EH (cell line): ENCODE measurements around the gene SIGLECL1.
"Not testable (repeated sequence)": the region's sequence is repeated elsewhere in the genome, so short reads cannot be mapped to it uniquely, and the experiment has no call there.

Source experiments
- DNase-seq: peaks from one replicate; pipeline ENCODE4 v3.0.0-alpha.2; 2015; ENCODE audit warnings: low read depth

The SIGLECL1 gene

DNA sequence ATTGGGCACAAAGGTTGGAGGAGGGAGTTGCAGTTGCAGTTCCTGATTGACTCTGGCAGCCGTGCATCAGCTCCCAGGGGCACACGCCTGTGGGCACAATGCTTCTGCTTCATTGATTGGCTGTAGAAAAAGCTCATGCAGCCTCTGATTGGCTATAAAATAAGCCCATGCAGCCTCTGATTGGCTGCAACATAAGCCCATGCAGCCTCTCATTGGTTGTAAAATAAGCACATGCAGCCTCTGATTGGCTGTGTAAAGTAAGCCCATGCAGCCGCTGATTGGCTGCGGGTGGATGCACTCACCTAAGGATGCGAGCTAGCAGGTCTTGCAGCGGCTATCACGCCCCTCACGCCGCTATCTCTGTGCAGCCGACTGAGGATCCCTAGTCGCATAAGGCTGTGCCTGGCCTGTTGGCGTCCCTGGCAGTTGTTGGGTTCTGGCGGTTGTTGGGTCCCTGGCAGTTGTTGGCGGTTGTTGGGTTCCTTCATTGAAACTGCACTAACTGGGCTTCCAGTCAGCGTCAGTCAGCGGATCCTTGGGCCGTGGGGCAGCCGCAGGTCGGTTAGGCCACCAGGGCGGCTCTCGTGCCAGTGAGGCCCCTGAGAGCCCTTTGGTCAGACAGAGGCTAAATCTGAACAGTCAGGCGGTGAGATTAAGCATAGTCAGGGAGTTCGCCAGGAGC, at the start of gene SIGLECL1:
Gene SIGLECL1, plus strand, starts transcription at position 295 of the 682 bp plus-strand sequence. CDS start 12,993 bp downstream, outside the sequence.
- no peak for DNase-seq

DNA sequence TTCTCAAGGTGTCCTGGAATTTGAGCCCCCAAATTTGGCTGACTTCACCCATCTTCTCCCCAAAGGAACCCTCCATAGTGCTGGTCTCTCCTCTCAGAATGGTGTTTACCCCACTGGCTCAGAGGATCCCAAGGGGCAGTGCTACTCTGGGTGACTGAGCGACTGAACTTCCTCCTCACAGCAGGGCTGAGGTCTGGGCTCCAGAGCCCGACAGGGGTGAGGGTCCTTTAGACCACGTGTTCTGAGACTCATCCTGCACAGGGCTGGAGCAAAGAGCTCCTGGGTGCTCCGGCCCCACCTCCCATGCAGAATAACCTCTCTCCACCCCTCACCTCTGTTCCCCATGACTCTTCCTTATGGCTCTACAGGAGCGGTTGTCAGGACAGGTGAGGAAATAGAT, 49.2 kb upstream of the SIGLECL1 start:
- DNase-seq = no peak

GRCh38 chr19:51203916-51204315, 47.0 kb upstream of the SIGLECL1 start:
- no peak for DNase-seq

- DNase-seq = no peak
Observed at GRCh38 chr19:51204321-51204720, 46.6 kb upstream of the SIGLECL1 start.

DNA sequence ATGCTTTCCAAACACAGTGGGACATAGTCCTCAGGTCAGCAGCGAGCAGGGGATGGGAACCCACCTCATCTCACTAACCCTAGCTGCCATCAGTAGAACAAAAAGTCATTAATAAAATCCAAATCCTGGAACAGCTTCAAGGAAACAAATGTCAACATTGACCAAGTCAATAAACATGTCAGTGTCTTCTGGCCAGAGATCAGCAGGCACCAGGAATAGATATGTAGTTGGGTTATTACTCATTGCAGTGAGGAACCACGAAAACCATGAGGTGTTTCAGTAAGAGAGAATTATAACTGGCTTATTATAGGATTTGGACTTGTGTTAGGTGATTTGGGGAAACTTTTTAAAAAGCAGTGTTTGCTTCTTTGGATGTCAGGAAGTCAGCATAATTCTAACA, 43.1 kb upstream of the SIGLECL1 start:
- DNase-seq = no peak

DNA sequence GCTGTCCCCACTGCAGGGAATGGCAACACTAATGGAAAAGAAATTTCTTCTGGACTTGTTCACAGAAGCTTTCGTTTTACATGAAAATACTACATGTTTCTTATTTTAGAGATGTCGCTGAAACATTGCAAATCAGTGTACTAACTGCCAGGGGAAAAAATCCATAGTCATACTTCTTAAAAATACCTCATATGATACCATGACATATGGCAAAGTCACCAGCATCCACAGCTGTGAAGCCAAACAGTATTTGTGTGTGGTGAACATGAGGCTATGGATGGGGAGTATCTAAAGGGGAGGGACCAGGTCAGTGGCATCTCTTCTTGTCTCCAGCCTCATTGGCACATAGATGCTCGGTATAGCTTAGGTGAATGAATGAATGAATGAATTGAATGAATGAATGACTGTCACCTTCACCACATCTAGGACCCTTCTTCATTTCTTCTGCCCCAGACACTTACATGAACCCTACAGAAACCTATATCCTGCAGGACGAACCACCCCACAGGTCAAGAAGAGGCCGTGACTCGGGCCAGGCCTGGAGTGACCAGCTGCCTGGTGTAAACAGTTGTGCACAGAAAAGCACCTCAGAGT, 40.6 kb upstream of the SIGLECL1 start:
- no peak for DNase-seq

GRCh38 chr19:51210874-51211361, 40.0 kb upstream of the SIGLECL1 start:
- not testable (repeated sequence) for DNase-seq

- no peak for DNase-seq
Observed at GRCh38 chr19:51211833-51212232, 39.0 kb upstream of the SIGLECL1 start.

- no peak for DNase-seq
Observed at GRCh38 chr19:51219307-51219706, 31.6 kb upstream of the SIGLECL1 start.

DNA sequence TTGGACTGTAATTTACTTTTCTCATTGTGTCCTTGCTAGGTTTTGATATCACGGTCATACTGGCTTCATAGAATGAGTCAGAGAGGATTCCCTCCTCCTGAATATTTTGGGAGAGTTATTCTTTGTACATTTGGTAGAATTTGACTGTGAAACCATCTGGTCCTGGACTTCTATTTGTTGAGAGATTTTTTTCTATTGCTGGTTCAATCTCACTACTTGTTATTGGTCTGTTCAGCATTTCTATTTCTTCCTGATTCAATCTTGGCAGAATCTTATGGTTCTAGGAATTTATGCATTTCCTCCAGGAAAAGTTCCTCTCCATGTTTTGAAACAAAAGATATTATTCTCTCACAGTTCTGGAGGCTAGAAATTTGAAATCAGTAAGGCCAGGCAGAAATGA, 30.9 kb upstream of the SIGLECL1 start:
- no peak for DNase-seq

GRCh38 chr19:51220996-51221395, 29.9 kb upstream of the SIGLECL1 start:
- DNase-seq = no peak

DNA sequence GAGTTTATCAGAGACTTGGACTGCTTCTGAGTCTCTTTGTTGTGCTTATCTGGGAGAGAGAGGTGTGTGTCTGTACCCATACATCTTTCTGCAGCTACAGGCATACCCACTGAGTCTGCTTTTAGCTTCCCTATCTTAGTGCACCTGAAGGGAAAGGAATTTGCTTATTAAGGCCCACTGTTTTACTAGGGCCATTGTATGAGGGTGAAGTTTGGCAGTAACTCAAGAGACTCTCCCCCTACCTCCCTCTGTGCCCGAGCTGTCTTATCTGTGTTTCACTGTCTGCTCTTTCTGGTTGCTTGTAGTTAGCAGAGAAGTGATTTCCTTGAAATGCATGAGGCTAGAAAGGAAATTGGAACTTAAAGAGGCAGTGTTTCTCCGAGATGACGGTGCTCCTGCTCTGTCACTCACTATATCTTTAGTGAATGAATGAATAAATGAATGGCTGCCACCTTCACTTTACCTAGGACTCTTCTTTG, 26.7 kb upstream of the SIGLECL1 start:
- DNase-seq = no peak

DNA sequence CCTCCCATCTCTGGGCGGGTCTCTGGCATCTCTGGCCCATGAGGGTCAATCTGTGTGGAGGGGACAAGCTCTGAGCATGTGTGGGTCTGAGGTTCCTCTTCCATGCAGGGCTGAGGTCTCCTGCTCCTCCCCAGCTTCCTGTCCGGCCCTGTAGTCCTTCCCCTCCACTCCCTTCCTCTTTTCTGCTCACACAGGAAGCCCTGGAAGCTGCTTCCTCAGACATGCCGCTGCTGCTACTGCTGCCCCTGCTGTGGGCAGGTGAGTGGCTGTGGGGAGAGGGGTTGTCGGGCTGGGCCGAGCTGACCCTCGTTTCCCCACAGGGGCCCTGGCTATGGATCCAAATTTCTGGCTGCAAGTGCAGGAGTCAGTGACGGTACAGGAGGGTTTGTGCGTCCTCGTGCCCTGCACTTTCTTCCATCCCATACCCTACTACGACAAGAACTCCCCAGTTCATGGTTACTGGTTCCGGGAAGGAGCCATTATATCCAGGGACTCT, 25.9 kb upstream of the SIGLECL1 start, which contains the start of gene CD33:
Gene CD33, plus strand, starts transcription at position 183 of the 496 bp plus-strand sequence. Its CDS starts 39 bp downstream, at position 222.
- DNase-seq = not testable (repeated sequence)

DNA sequence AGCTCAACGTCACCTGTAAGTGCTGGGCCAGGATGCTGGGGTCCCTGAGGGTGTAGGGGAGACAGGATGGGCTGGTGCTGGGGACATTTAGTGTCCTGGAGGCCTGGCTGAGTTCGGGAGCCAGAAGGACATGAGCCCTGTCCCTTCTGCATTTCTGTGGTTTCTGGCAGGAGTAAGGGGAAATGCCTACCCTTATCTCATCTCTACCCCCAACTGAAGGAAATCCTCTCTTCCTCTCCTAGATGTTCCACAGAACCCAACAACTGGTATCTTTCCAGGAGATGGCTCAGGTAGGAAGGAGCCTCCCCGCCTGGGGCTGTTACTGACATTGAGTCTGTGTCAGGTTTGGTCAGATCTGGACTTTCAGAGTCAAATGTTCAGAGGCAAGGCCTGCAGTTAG, 24.8 kb upstream of the SIGLECL1 start:
- no peak for DNase-seq

GRCh38 chr19:51227326-51227725, 23.6 kb upstream of the SIGLECL1 start:
- no peak for DNase-seq

DNA sequence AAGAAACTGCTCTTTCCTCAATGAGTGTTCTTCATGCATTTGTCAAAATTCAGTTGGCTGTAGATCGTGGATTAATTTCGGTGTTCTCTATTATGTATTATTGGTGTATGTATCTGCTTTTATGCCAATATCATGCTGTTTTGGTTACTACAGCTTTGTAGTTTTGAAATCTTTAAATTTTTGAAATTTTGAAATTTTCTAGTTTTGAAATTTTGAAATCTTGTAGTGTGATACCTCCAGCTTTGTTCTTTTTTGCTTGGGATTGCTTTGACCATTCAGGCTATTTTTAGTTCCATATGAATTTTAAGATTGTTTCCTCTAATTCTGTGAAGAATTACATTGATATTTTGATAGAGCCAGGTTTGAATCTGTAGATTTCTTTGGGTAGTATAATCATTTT, 22.9 kb upstream of the SIGLECL1 start:
- no peak for DNase-seq

GRCh38 chr19:51240866-51241265, 10.0 kb upstream of the SIGLECL1 start:
- no peak for DNase-seq

DNA sequence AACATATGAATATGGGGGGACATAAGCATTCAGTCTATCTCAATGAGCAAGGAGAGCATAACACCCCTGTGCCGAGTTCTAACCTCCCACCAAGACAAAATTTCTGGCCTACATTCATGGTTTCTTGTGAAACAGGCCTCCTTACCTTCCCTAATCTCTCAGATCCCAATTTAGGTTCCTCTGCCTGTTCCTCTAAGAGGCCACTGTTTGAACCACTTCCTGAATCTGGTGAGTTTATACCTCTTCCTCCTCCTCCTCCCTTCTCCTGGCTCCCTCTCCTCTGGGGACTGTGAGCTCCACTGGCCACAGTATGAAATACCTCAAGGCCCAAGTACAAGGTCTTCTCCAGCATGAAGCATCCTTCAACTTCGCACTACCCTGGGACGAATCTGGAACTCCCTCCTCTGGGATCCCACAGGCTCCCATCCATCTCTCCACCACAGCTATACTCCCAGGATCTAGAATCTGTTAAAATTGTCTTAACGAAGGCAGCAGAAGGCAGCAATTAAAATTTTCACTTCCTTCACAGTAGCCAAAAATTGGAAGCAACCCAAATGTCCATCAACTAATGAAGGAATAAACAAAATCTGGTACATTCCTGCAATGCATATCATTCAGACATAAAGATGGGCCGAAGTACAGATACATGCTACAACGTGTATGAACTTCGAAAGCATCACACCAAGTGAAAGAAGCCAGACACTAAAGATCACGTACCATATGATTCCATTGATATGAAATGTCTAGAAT, 7.8 kb upstream of the SIGLECL1 start:
- DNase-seq = no peak

- DNase-seq = no peak
Observed at GRCh38 chr19:51246164-51246552, 4.7 kb upstream of the SIGLECL1 start.

DNA sequence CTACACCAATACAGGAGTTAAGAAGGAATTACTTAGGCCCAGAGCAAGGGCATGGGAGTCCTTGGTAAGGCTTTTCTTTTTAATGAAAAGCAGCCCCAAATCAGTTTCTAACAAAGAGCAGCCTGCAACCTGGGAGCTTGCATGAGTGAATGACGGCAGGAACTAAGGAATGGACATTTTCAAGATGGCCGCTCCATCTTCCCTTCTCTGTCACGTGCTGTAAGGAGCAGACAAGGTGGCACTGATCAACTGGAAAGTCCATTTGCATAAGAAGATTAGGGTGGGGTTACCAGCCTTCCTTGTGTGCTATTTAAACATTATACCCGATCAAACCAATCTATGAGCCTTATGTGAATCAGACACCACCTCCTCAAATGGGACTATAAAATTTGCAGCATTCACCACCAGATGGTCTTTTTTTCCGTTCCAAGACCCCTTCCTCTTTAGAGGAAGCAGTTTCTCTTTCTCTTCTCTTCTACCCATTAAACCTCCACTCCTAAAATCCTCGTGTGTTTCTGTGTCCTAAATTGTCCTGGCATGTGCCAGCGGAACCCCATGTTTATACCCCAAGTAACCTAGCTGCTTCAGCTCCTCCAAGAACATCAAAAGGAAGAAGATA, 2.8 kb upstream of the SIGLECL1 start:
- no peak for DNase-seq

- DNase-seq = no peak
Observed at GRCh38 chr19:51251468-51251820, 564 bp downstream of the SIGLECL1 start.
